Bronchial epithelial cell (primary cell): ENCODE measurements around the gene MGST1. TPM values are rescaled to one million over a fixed set of nuclear protein-coding genes. Genes with fewer than 3 reads are reported as not detected.

ENCODE experiments used
- DNase-seq: peaks from one replicate; pipeline ENCODE4 v3.0.0-alpha.2; 2010; ENCODE audit warnings: low read depth
- FAIRE-seq: peaks from 2 replicates; lab custom pipeline; 2011; peaks lifted over from hg19 to GRCh38; lab: Jason Lieb, UNC
- H3K27me3 ChIP-seq: 2 replicates; pipeline ENCODE4 v1.5.1; 2011; ENCODE audit warnings: low read length; ENCODE audit not compliant: control insufficient read depth, insufficient read depth
- H3K36me3 ChIP-seq: 2 replicates; pipeline ENCODE4 v1.5.1; 2011; ENCODE audit warnings: low read length; ENCODE audit not compliant: control insufficient read depth, insufficient read depth
- H3K4me3 ChIP-seq: 2 replicates; pipeline ENCODE4 v1.5.1; 2011; ENCODE audit warnings: mild to moderate bottlenecking, low read depth, low read length, control low read depth
- CTCF ChIP-seq: IDR thresholded peaks from 2 replicates; pipeline ENCODE4 v1.5.1; 2011; ENCODE audit warnings: mild to moderate bottlenecking, moderate library complexity, low read length, control low read depth, inconsistent platforms; ENCODE audit not compliant: insufficient read depth, severe bottlenecking
- total RNA-seq: library from RNA; depleted of rRNA; stranded (reverse); fragments of >200 nt; gene quantifications from 2 replicates; pipeline ENCODE4 v1.2.1, GENCODE V29; 2014

Gene MGST1
- total RNA-seq, 1 donor from 2014 or later, result 66.1 TPM

DNA sequence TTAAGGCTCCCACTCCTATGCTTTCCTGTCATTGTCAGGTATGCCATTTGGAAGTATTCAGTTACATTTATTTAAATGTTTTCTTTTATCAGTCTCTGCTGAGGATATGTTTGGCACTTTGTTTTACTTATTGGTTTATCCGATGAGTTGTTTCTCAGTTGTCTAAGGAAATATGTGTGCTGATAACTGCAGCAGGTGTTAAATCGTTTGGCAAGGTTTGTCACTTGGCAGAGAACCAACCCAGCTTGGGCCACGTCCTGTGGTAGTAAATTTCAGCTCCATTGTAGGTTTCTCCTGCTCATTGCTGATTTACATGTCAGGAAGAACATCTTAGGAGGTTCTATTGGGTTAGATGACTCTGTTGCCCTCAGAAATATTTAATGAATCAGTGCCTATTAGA is 22.0 kb upstream of the MGST1 start:
- no peak for TF ChIP-seq CTCF
- H3K36me3 ChIP-seq, result no peaks in the 10 kb centered on the region
- H3K27me3 ChIP-seq, result no peaks in the 10 kb centered on the region
- peak; percentile 4 for DNase-seq
- H3K4me3 ChIP-seq, result no peak overlapping the region
- FAIRE-seq, result no peak

DNA sequence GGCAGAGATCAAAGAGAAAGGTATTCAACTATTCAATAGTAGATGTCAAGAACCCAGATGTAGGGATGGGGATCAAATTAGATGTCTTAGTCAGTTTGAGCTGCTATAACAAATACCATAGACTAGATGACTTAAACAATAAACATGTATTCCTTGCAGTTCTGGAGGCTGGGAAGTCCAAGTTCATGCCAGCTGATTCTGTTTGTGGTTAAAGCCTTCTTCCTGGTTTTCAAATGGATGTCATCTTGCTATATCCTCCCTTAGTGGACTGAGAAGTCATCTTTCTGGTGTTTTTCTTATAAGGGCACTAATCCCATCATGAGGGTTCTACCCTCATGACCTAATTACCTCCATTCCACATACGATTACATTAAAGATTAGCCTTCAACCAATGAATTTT is 19.5 kb upstream of the MGST1 start:
- DNase-seq (no peak), FAIRE-seq (no peak)
- Histone ChIP-seq H3K4me3 (no peak overlapping the region), H3K27me3 (no peaks in the 10 kb centered on the region), H3K36me3 (no peaks in the 10 kb centered on the region)
- no peak for TF ChIP-seq CTCF

DNA sequence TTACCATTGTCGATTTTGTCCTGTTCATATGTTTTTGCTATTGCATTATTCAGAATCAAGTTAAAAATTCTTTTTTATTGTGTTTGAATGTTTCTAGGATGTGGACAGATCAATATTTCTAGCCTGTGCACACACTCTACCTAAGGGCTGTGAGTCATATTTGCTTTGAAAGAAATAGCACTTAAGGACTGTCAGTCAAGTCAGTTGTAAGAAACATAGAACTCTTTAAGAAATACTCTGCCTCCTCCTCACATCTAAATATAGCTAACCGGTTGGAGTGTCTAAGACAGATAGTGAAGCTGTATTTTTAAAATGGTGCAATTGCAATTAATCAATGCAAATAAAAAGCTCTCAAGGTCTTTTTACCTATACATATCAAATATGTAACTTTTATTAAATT is 17.9 kb upstream of the MGST1 start:
- FAIRE-seq, result no peak
- Histone ChIP-seq H3K27me3 (no peaks in the 10 kb centered on the region), H3K36me3 (no peaks in the 10 kb centered on the region), H3K4me3 (no peak overlapping the region)
- peak; percentile 62 for DNase-seq
- TF ChIP-seq CTCF, result no peak

GRCh38 chr12:16330560-16330959 is 16.9 kb upstream of the MGST1 start:
- no peak for TF ChIP-seq CTCF

GRCh38 chr12:16331998-16332397 is 15.4 kb upstream of the MGST1 start:
- TF ChIP-seq CTCF, result no peak
- DNase-seq (no peak), FAIRE-seq (no peak)
- Histone ChIP-seq H3K27me3 (no peaks in the 10 kb centered on the region), H3K4me3 (no peak overlapping the region), H3K36me3 (no peaks in the 10 kb centered on the region)

More at GRCh38 chr12:16330560-16330959, 16.9 kb upstream of the MGST1 start:
- H3K4me3 ChIP-seq, result no peak overlapping the region
- no peaks in the 10 kb centered on the region for H3K36me3 ChIP-seq
- H3K27me3 ChIP-seq, result no peaks in the 10 kb centered on the region
- no peak for FAIRE-seq
- DNase-seq, result no peak

DNA sequence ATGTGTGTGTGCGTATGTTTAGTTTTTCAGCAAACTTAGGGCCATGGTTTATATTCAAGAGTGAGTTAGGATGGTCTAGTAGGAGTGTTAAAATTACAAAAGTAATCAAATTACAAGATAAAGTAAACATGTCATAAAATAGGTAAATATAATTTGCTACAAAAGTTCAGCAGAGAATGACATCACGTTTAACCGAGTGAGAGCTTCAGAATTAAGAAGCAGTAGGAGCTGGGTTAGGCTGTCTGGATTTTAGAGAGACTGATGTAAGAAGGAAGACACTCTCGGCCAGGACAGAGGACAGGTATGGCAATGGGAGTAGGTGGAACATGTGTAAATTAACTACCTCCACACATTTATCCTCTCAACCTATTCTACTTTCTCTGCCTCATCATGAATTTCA is 11.6 kb upstream of the MGST1 start:
- no peak for TF ChIP-seq CTCF
- DNase-seq (no peak), FAIRE-seq (no peak)
- no peak overlapping the region for H3K4me3 ChIP-seq
- H3K36me3 ChIP-seq, result no peaks in the 10 kb centered on the region
- H3K27me3 ChIP-seq, result no peaks in the 10 kb centered on the region
